Endothelial cell of umbilical vein (primary cell): ENCODE data around the gene EXOC6. TPM values are rescaled to one million over a fixed set of nuclear protein-coding genes. Genes with fewer than 3 reads are reported as not detected.

Source experiments
- BruUV-seq: library from RNA; stranded (reverse); fragments of 400-500 nt; replicated peaks from 2 replicates; lab custom pipeline; 2021; lab: Mats Ljungman, UMichigan
- CTCF ChIA-PET: fragments of 300-600, 350-600 bp; sonication (Branson Sonifier 250); formaldehyde crosslinking; loops from one replicate; lab custom pipeline; 2021; ENCODE audit warnings: antibody characterized with exemption, inconsistent platforms; lab: Charles Lee
- POLR2A ChIA-PET: fragments of 300-600, 350-600 bp; sonication (Branson Sonifier 250); formaldehyde crosslinking; loops from one replicate; lab custom pipeline; 2021; ENCODE audit warnings: antibody characterized with exemption, inconsistent platforms; lab: Charles Lee
- DNase-seq: peaks from one replicate; pipeline ENCODE4 v3.0.0-alpha.2; 2011; ENCODE audit warnings: low read depth, low spot score
- FAIRE-seq: peaks from 2 replicates; lab custom pipeline; 2011; peaks lifted over from hg19 to GRCh38; lab: Jason Lieb, UNC
- H2AFZ ChIP-seq: 2 replicates; pipeline ENCODE4 v1.6.0; 2012; ENCODE audit warnings: low read depth, low read length, control low read depth, inconsistent platforms
- H3K27ac ChIP-seq: 2 replicates; pipeline ENCODE4 v1.5.1; 2011; ENCODE audit warnings: low read depth, mild to moderate bottlenecking, control low read depth, low read length, moderate library complexity; ENCODE audit not compliant: insufficient read depth
- H3K27me3 ChIP-seq, 2 experiments: 2 replicates each; pipeline versions ENCODE4 v1.6.0 to v1.6.1; 2011; ENCODE audit warnings: low read length in 2 of 2, mixed read lengths in 1 of 2; ENCODE audit not compliant: control insufficient read depth in 2 of 2, insufficient read depth in 2 of 2
- H3K36me3 ChIP-seq, 2 experiments: 2 replicates in 1 of 2; 3 replicates in 1 of 2; pipeline ENCODE4 v1.5.1; 2011; ENCODE audit warnings: low read length in 2 of 2, mild to moderate bottlenecking in 1 of 2, moderate library complexity in 1 of 2; ENCODE audit not compliant: control insufficient read depth in 2 of 2, insufficient read depth in 2 of 2; ENCODE audit errors: extremely low read depth in 1 of 2
- H3K4me1 ChIP-seq: 3 replicates; pipeline ENCODE4 v1.5.1; 2011; ENCODE audit warnings: mild to moderate bottlenecking, low read length; ENCODE audit not compliant: control insufficient read depth, insufficient read depth; ENCODE audit errors: extremely low read depth
- H3K4me2 ChIP-seq: 2 replicates; pipeline ENCODE4 v1.6.1; 2011; ENCODE audit warnings: low read length, control low read depth, mixed read lengths; ENCODE audit not compliant: insufficient read depth
- H3K4me3 ChIP-seq, 3 experiments: fragments of 200-600 bp in 1 of 3; sonication (generic), shearing (Covaris generic) in 1 of 3; replicated peaks in 1 of 3; 2 replicates each; pipeline ENCODE4 v1.5.1; 2011 to 2016; ENCODE audit warnings: control low read depth in 3 of 3, low read length in 3 of 3, mild to moderate bottlenecking in 2 of 3, inconsistent platforms in 1 of 3, low read depth in 1 of 3, moderate library complexity in 1 of 3; ENCODE audit not compliant: insufficient read depth in 1 of 3
- H3K79me2 ChIP-seq: 2 replicates; pipeline ENCODE4 v1.6.0; 2012; ENCODE audit warnings: low read length, inconsistent platforms; ENCODE audit not compliant: control insufficient read depth, insufficient read depth
- H3K9ac ChIP-seq: replicated peaks from 2 replicates; pipeline ENCODE3; 2011; ENCODE audit warnings: low read length, control low read depth; ENCODE audit not compliant: insufficient read depth; ENCODE audit errors: extremely low read depth
- H3K9me1 ChIP-seq: replicated peaks from 3 replicates; pipeline ENCODE4 v1.6.0; 2011; ENCODE audit warnings: mild to moderate bottlenecking, low read length; ENCODE audit not compliant: control insufficient read depth, insufficient read depth; ENCODE audit errors: extremely low read depth
- H3K9me3 ChIP-seq: replicated peaks from 2 replicates; pipeline ENCODE4 v1.5.1; 2012; ENCODE audit warnings: low read length, inconsistent platforms; ENCODE audit not compliant: control insufficient read depth, insufficient read depth
- H4K20me1 ChIP-seq: replicated peaks from 2 replicates; pipeline ENCODE3; 2011; ENCODE audit warnings: mild to moderate bottlenecking, low read length; ENCODE audit not compliant: control insufficient read depth, insufficient read depth; ENCODE audit errors: extremely low read depth
- CTCF ChIP-seq, 2 donors: IDR thresholded peaks; 1 replicate in 1 of 2; 2 replicates in 1 of 2; pipeline ENCODE4 v1.5.1; 2011; ENCODE audit warnings: low read length in 2 of 2, mild to moderate bottlenecking in 2 of 2, moderate library complexity in 2 of 2, control low read depth in 1 of 2, inconsistent platforms in 1 of 2, low read depth in 1 of 2; ENCODE audit not compliant: insufficient read depth in 1 of 2; ENCODE audit errors: extremely low read depth in 1 of 2
- EZH2 ChIP-seq: IDR thresholded peaks from 2 replicates; pipeline ENCODE4 v1.6.1; 2012; ENCODE audit warnings: borderline replicate concordance, low read depth, mild to moderate bottlenecking, moderate library complexity, low read length, inconsistent platforms; ENCODE audit not compliant: severe bottlenecking
- FOS ChIP-seq: IDR thresholded peaks from 2 replicates; pipeline ENCODE4 v1.6.1; 2011; ENCODE audit warnings: mild to moderate bottlenecking, low read length, moderate library complexity, borderline replicate concordance; ENCODE audit not compliant: insufficient read depth
- GATA2 ChIP-seq: IDR thresholded peaks from 2 replicates; pipeline ENCODE4 v1.7.0; 2011; ENCODE audit warnings: low read depth, mild to moderate bottlenecking, moderate library complexity, mixed read lengths, low read length; ENCODE audit not compliant: insufficient read length, insufficient read depth
- JUN ChIP-seq: IDR thresholded peaks from 2 replicates; pipeline ENCODE4 v1.6.1; 2011; ENCODE audit warnings: borderline replicate concordance, low read depth; ENCODE audit not compliant: insufficient read length, insufficient read depth
- MAX ChIP-seq: IDR thresholded peaks from 2 replicates; pipeline ENCODE4 v1.6.1; 2011; ENCODE audit not compliant: insufficient read depth, insufficient read length
- MYC ChIP-seq: IDR thresholded peaks from one replicate; pipeline ENCODE4 v1.6.1; 2011; ENCODE audit warnings: mild to moderate bottlenecking, low read depth, low read length
- POLR2A ChIP-seq: IDR thresholded peaks from 2 replicates; pipeline ENCODE4 v1.6.1; 2012; ENCODE audit warnings: low read depth, mild to moderate bottlenecking, control low read depth, low read length
- POLR2AphosphoS5 ChIP-seq: IDR thresholded peaks from 2 replicates; pipeline ENCODE4 v1.6.1; 2012; ENCODE audit warnings: low read depth, mild to moderate bottlenecking, control low read depth, low read length, moderate library complexity; ENCODE audit not compliant: insufficient read depth
- dilution Hi-C: fragments of 300-500 bp; cut with MboI; formaldehyde crosslinking; loops from one replicate; pipeline ENCODE4 v1.15.0; 2019; ENCODE audit warnings: low sequenced_read_pairs; ENCODE audit not compliant: extremely low pct_ligation_motif_present
- intact Hi-C: fragments of 100-400 bp; cut with micrococcal nuclease; formaldehyde crosslinking; loops from one replicate; pipeline ENCODE4 v1.10.0; 2022
- polyA plus RNA-seq, 4 experiments: library from polyadenylated mRNA; depleted of rRNA in 3 of 4; stranded (reverse) in 3 of 4; unstranded in 1 of 4; fragments of >200 nt; gene quantifications; 2 replicates each; pipeline versions ENCODE4 v1.2.1 to v1.2.3, GENCODE V29; 2011 to 2012; ENCODE audit warnings: missing spikeins in 1 of 4
- total RNA-seq: library from RNA; stranded (reverse); gene quantifications from 2 replicates; pipeline ENCODE4 v1.2.3, GENCODE V29; 2021

EXOC6 gene
- total and polyA plus RNA-seq, 2 donors (not counting 3 experiments of a cell fraction or from before 2014, with no cell fraction given) = 72.6 to 108 TPM

- CTCF ChIA-PET = interaction anchor here (1.4 kb wide), 1 partner anchor 12 kb away, joined by 3 read pairs; no protein-coding TSS in a partner anchor
- Histone ChIP-seq H3K9me3 (no peaks in the 10 kb centered on the region), H3K36me3 (peaks cover 7 to 15% of the 10 kb centered on the region in 2 experiments), H3K27me3 (no peaks in the 10 kb centered on the region), H4K20me1 (no peaks in the 10 kb centered on the region), H3K27ac (no peak overlapping the region), H3K9ac (no peak overlapping the region), H3K4me1 (peaks cover 6% of the 10 kb centered on the region), H3K4me2 (no peak overlapping the region), H3K4me3 (no peak overlapping the region), H3K79me2 (no peaks in the 10 kb centered on the region), H2AFZ (no peak overlapping the region), H3K9me1 (no peaks in the 10 kb centered on the region)
- DNase-seq (peak; percentile 39), FAIRE-seq (no peak)
- TF ChIP-seq JUN = peak; percentile 23
- peak; percentile 73 for TF ChIP-seq FOS
- TF ChIP-seq EZH2 = no peak
- dilution Hi-C loops = no loop called here
- POLR2A ChIA-PET = no interaction called here
- no TSS peak for BruUV-seq
- intact Hi-C loops = no loop called here
These were observed 182.1 kb downstream of the EXOC6 start for GRCh38 chr10:93030409-93030808.

- DNase-seq = no peak
- no TSS peak for BruUV-seq
- Histone ChIP-seq H3K9me3 (no peaks in the 10 kb centered on the region), H3K4me2 (no peak overlapping the region), H4K20me1 (no peaks in the 10 kb centered on the region), H3K4me3 (no peak overlapping the region), H3K79me2 (no peaks in the 10 kb centered on the region), H3K4me1 (peaks cover 6% of the 10 kb centered on the region), H2AFZ (no peak overlapping the region), H3K9me1 (no peaks in the 10 kb centered on the region), H3K27ac (no peak overlapping the region), H3K27me3 (no peaks in the 10 kb centered on the region), H3K9ac (no peak overlapping the region), H3K36me3 (peaks cover 4 to 7% of the 10 kb centered on the region in 2 experiments)
- POLR2A ChIA-PET = no interaction called here
- CTCF ChIA-PET = no interaction called here
- intact Hi-C loops = no loop called here
- TF ChIP-seq POLR2A (no peak), MAX (no peak), JUN (no peak), CTCF (IDR thresholded peaks at IDR 0.05; ENCODE audit: extremely low read depth in 1 of 2, insufficient read depth in 1 of 2, low read depth in 1 of 2, low read length in 2 of 2) (no peak), POLR2AphosphoS5 (no peak), GATA2 (no peak), MYC (no peak), EZH2 (no peak), FOS (no peak)
- no peak for FAIRE-seq
- dilution Hi-C loops = no loop called here
These were observed 183.9 kb downstream of the EXOC6 start for GRCh38 chr10:93032105-93032808.
